ENCODE results near the gene GPR61.

GRCh38 chr1:109584766-109585165, 45.1 kb downstream of the GPR61 start:
- TF ChIP-seq POLR2A (IDR thresholded peaks at IDR 0.05; ENCODE audit: low read depth, low read length) (no peak), FOS (IDR thresholded peaks at IDR 0.05; ENCODE audit: low read depth, low read length) (no peak), CTCF (conservative IDR thresholded peaks at IDR 0.05; ENCODE audit: low read depth, low read length) (no peak), RAD21 (IDR thresholded peaks at IDR 0.05; ENCODE audit: low read length) (no peak), BHLHE40 (IDR thresholded peaks at IDR 0.05; ENCODE audit: low read depth, low read length) (no peak), USF2 (IDR thresholded peaks at IDR 0.05; ENCODE audit: low read depth, low read length) (no peak), MXI1 (IDR thresholded peaks at IDR 0.05; ENCODE audit: borderline replicate concordance, low read depth, low read length) (no peak), SMC3 (IDR thresholded peaks at IDR 0.05; ENCODE audit: low read depth, low read length) (no peak)
